GM21619 (cell line): ENCODE measurements around the gene MYORG.

Source experiments
- ATAC-seq: cut with Tn5 transposase; IDR thresholded peaks from one replicate; pipeline ENCODE4 v1.9.1; 2021; ENCODE audit not compliant: unreplicated experiment

MYORG gene

GRCh38 chr9:34376596-34377403 is at the start of gene MYORG:
MYORG (minus strand) TSS chr9:34376898; CDS start chr9:34372943, 3,955 bp downstream.
- peak; percentile 77 for ATAC-seq

- ATAC-seq = no peak
These were observed 43.2 kb upstream of the MYORG start for GRCh38 chr9:34419716-34420504.

DNA sequence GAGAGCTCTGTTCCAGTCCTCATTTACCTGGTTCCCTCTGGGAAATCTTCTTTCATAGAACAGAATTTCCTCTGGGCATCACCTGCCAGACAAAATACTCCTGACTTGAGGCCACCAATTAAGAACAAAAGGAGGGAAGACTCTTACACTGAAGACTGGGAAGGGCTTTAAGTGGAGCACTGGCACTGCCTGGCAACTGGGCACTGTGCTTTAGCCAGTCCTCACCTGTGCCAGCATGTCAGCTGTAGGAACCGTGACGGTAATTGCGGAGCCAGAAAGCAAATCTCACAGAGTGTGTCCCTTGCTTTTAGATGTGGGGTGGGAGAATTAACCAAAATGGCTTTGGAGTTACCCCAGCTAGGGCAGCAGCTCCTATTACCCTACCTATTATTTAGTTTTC is 41.0 kb upstream of the MYORG start:
- ATAC-seq = no peak

GRCh38 chr9:34413231-34413852 is 36.6 kb upstream of the MYORG start:
- ATAC-seq = no peak

GRCh38 chr9:34412336-34412735 is 35.6 kb upstream of the MYORG start:
- ATAC-seq = no peak

DNA sequence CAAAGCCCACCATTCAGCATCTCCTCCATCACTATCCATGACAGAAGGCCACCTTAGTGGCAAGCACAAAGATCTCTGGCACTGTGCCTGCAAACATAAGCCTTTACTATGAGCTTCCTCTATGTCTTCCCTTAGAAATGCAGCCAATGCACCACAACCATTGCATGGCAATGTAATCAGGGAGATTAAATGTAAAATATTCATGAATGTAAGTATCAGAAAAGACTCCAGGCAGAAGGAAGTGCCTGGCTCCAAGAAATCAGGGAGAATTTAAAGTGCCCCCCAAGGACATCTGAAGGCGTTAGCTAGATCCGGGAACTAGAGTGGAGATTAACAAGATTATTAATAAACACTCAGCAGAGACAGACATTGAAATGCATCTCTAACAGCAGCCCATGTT is 32.5 kb upstream of the MYORG start:
- no peak for ATAC-seq

DNA sequence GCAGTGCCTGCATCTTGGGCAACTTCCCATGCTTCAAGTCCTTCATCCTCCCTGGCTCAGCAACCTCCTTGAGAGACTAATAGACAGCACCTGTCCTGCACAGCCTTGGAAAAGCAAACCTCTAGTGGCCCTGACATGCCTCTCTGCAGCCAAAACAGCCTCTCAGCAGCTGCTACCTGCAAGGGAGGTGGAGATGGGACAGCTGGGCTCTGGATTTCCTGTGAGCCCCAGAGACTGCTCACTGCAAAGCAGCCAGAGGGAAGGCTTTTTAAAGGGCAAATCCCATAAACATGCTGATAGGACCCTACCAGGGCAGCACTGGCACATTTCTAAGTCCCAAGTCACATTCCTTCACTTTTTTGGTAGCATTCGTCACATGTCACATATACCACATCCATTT is 31.5 kb upstream of the MYORG start:
- ATAC-seq = no peak

- no peak for ATAC-seq
These were observed 29.5 kb upstream of the MYORG start for GRCh38 chr9:34406219-34406618.

DNA sequence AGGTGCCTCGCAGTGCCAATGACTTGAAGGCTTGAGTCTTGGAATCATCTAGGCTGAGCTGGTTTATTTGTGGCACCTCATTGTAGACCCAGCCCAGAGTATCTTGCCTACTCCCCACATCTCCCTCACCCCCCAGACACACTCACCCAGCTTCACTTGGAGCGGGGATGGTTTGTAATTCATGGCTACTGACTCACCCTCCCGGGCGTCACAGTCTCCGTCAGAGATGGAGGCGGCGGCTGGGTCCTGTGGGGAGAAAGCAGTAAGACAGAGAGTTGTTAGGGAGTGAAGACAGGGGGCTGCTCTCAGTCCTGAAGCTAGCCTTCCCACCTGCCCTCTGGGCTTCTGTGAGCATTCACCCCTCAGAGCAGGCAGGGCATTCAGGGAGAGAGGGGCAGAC is 29.0 kb upstream of the MYORG start:
- no peak for ATAC-seq

DNA sequence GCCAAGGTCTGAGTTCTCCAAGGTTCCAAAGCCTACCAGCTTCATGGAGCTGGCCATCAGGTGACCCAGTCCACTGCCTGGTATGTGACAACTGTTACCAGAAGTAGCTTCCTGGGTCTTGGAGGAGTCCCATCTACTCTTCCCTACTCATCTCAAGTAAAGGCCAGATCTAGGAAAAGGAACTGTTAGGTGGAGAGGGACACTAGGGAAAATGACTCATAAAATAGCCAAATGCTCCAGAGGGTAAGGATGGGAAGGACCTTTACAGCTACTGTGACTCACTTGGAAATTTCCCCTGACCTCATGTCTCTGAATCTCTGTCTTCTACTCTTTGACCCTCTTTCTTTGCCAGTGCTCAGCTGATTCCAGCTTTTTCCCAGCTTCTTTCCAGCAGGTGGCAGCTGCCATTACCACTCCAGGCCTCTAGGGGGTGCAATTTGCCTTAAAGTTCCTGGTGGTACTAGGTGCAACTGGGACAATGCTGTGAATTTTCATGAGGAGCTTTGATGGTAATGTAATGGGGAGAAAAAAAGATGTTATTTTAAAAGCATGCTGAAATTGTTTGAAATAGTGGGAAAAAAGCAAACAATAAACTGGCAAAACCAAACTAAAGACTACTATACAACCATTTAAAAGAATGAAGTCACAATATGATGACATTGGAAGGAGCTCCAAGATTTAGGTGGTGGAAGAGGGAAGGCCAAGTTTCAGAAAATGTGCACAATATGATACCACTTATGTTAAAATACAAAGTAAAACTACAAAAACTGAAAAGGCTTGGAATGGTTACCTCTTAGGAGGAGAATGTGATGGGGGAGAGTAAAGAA is 27.1 kb upstream of the MYORG start:
- no peak for ATAC-seq

DNA sequence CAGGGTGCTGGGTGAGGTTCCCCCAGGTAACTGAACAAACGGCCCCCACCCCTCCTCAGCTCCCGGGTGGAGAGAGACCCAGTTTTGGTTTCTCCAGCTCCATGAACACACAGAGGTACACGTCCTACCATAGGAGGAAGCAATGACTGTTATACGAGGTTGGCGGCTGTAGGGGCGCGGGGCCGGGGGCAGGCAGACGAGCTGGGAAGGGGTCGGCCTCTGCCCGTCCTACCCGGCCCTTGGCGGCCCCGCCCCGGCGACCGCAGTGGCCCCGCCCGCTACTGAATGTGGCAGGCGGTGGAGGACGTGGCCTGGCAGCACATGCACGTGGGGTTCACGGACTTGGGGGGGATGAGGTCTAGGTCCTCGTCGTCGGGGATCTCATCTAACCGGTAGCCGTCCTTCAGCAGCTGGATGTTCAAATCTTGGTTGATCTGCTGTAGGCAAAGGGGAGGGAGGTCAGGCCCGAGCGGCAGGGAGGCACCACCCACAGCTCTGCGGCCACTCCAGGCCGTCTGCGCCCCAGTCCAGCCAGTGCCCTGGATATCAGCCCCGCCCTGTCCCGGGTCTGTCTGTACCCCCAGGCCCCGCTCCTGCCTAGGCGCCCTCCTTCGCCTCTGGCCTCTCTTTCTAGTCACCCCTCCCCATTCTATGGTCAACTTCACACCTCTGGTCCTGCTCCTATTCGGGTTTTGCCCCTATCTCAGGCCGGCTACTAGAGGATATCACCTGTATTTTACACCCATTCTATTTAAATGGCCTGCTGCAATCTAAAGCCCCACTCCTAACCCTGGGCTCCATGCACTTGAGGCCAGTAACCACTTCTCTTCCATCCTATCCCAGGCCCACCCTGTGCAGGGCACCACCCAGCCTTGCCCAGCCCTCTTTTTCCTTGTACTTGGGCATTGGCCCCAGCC is 24.2 kb upstream of the MYORG start:
- ATAC-seq = no peak

- no peak for ATAC-seq
These were observed 23.6 kb upstream of the MYORG start for GRCh38 chr9:34400275-34400674.

GRCh38 chr9:34399729-34400128 is 23.0 kb upstream of the MYORG start:
- no peak for ATAC-seq

DNA sequence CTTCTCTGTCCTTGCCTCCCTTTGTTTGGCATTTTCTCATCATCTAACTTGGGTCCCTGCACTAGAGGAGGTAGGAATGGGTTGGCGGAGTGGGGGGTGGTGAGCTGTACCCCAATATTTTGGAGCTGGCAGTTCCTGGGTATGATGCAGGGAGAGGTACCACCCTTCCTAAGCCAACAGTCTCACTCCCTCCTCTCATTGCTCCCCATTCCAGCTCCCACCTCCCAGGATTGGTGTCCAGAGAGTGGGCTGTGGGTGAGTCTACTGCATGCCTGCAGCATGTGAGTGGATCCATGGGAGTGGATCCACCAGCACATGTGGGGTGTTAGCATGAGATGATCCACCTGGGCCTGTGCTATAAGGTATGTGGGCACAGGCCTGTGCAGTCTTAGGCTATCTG is 22.2 kb upstream of the MYORG start:
- ATAC-seq = no peak

GRCh38 chr9:34396276-34397214 is 19.8 kb upstream of the MYORG start:
- ATAC-seq = no peak

DNA sequence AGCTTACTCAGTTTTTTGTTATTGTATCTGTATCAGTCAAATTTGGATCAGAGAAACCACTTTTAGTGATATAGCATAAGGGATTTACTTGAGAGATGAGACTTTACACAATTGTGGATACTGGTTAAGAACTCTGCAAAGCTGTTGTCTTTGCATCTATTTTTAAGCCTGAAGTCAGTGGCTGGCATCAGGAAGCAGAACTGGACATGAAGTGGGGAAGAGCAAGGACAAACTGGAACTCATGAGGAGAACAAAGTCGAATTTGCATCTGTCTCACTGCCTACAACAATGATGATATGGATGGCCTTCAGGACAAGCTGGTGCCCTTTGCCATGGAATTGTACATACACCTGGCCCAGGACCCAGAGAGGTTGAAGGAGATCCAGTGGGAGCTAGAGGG is 15.8 kb upstream of the MYORG start:
- ATAC-seq = no peak

DNA sequence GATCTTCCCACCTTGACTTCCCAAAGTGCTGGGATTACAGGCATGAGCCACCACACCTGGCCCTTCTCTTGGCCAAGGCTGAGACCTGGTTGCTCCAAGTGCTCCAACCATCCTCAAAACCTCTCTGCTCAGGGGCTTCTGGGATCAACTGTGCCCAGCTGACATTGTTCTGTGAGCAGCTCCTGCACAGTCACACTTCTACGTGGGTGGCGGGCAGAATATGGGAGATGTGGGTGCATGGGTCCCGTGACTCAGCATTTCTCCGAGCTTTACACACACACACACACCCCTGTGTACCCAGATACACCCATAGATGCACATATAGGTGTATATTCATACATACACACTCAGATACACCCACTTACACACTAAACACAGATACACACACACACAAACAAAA is 10.5 kb upstream of the MYORG start:
- ATAC-seq = no peak

DNA sequence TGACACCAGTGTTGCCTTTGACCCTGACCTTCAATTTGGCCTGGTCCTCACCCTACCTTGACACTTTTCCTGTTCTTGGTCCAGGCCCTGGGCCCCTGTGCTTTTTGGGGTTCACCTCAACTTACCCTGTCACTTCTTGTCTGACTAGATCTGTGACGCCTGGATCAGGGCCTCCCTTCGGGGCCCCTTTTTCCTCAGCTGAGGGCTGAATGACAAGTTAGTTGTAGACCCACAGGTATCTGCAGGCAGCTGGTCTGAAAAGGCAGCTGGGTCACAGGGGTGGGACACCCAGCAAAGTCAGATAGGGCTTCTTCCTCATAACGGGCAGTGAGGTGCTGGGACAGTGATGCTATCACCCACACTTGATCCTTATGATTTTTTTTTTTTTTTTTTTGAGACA is 10.0 kb upstream of the MYORG start:
- no peak for ATAC-seq
